ENCODE data around the gene TECTB.

The TECTB gene

GRCh38 chr10:112248584-112249295 lies 34.5 kb upstream of the TECTB start:
- Histone ChIP-seq H3K27ac (ENCODE audit: extremely low read depth, low read depth, low read length) (no peak overlapping the region), H3K9me3 (ENCODE audit: control insufficient read depth, insufficient read depth, low read depth, low read length) (no peaks in the 10 kb centered on the region), H3K4me3 (ENCODE audit: low read depth, low read length) (no peak overlapping the region), H3K36me3 (ENCODE audit: control insufficient read depth in 2 of 2, insufficient read depth in 1 of 2, low read length in 2 of 2) (no peaks in the 10 kb centered on the region), H3K4me1 (ENCODE audit: control insufficient read depth, insufficient read depth, low read length) (no peaks in the 10 kb centered on the region)
- CTCF ChIA-PET, result no interaction called here
- POLR2A ChIA-PET, result no interaction called here
- TF ChIP-seq ZNF132 (tag by site-specific recombination; IDR thresholded peaks at IDR 0.05; ENCODE audit: borderline replicate concordance) (no peak), ZNF785 (tag by site-specific recombination; IDR thresholded peaks at IDR 0.05) (no peak), ZIC2 (tag by site-specific recombination; IDR thresholded peaks at IDR 0.05) (no peak), ZNF639 (tag by site-specific recombination; IDR thresholded peaks at IDR 0.05) (no peak), GFI1B (tag by site-specific recombination; IDR thresholded peaks at IDR 0.05) (no peak), ZNF521 (tag by site-specific recombination; IDR thresholded peaks at IDR 0.05) (no peak)
- TF ChIP-seq, protein P1, sequence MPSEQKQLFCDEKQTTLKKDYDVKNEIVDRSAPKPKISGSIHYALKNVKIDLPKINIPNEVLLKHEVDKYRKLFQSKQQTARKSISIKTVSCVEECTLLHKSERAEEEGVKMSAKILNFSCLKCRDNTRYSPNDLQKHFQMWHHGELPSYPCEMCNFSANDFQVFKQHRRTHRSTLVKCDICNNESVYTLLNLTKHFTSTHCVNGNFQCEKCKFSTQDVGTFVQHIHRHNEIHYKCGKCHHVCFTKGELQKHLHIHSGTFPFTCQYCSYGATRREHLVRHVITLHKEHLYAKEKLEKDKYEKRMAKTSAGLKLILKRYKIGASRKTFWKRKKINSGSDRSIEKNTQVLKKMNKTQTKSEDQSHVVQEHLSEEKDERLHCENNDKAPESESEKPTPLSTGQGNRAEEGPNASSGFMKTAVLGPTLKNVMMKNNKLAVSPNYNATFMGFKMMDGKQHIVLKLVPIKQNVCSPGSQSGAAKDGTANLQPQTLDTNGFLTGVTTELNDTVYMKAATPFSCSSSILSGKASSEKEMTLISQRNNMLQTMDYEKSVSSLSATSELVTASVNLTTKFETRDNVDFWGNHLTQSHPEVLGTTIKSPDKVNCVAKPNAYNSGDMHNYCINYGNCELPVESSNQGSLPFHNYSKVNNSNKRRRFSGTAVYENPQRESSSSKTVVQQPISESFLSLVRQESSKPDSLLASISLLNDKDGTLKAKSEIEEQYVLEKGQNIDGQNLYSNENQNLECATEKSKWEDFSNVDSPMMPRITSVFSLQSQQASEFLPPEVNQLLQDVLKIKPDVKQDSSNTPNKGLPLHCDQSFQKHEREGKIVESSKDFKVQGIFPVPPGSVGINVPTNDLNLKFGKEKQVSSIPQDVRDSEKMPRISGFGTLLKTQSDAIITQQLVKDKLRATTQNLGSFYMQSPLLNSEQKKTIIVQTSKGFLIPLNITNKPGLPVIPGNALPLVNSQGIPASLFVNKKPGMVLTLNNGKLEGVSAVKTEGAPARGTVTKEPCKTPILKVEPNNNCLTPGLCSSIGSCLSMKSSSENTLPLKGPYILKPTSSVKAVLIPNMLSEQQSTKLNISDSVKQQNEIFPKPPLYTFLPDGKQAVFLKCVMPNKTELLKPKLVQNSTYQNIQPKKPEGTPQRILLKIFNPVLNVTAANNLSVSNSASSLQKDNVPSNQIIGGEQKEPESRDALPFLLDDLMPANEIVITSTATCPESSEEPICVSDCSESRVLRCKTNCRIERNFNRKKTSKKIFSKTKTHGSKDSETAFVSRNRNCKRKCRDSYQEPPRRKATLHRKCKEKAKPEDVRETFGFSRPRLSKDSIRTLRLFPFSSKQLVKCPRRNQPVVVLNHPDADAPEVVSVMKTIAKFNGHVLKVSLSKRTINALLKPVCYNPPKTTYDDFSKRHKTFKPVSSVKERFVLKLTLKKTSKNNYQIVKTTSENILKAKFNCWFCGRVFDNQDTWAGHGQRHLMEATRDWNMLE (tag by site-specific recombination; conservative IDR thresholded peaks at IDR 0.05; ENCODE audit: low read depth), result no peak
- TF ChIP-seq, protein P2, sequence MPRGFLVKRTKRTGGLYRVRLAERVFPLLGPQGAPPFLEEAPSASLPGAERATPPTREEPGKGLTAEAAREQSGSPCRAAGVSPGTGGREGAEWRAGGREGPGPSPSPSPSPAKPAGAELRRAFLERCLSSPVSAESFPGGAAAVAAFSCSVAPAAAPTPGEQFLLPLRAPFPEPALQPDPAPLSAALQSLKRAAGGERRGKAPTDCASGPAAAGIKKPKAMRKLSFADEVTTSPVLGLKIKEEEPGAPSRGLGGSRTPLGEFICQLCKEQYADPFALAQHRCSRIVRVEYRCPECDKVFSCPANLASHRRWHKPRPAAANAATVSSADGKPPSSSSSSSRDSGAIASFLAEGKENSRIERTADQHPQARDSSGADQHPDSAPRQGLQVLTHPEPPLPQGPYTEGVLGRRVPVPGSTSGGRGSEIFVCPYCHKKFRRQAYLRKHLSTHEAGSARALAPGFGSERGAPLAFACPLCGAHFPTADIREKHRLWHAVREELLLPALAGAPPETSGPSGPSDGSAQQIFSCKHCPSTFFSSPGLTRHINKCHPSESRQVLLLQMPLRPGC (tag by site-specific recombination; IDR thresholded peaks at IDR 0.05), result no peak

DNA sequence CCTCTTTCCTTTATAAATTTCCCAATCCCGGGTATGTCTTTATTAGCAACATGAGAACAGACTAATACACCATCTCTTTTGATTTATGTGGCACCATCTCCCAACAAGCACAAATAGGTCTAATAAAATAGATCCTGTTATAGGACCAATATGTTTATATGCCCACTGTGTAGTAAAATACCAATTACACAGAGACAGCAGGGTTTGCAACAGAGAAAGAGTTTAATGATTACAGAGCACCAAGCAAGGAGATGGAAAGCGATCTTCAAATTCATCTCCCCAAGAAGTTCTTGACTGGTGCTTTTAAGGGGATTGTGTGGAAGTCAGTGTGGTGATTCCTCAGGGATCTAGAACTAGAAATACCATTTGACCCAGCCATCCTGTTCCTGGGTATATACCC lies 33.5 kb upstream of the TECTB start:
- H3K36me3 ChIP-seq (ENCODE audit: control insufficient read depth in 2 of 2, insufficient read depth in 1 of 2, low read length in 2 of 2), result no peaks in the 10 kb centered on the region
- TF ChIP-seq, protein P3, sequence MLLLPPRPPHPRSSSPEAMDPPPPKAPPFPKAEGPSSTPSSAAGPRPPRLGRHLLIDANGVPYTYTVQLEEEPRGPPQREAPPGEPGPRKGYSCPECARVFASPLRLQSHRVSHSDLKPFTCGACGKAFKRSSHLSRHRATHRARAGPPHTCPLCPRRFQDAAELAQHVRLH (tag by site-specific recombination; IDR thresholded peaks at IDR 0.05), result no peak
- TF ChIP-seq MYNN (tag by site-specific recombination; IDR thresholded peaks at IDR 0.05; ENCODE audit: borderline replicate concordance) (no peak), ZBTB1 (tag by site-specific recombination; IDR thresholded peaks at IDR 0.05) (no peak), ZBTB26 (tag by site-specific recombination; optimal IDR thresholded peaks at IDR 0.05) (no peak), ZNF223 (tag by site-specific recombination; IDR thresholded peaks at IDR 0.05) (no peak), SP2 (tag by site-specific recombination; IDR thresholded peaks at IDR 0.05) (no peak), SETDB1 (IDR thresholded peaks at IDR 0.05; ENCODE audit: insufficient read length, low read length) (peak; percentile 77)
- POLR2A ChIA-PET, result no interaction called here
- CTCF ChIA-PET, result no interaction called here
- no peak overlapping the region for H3K27ac ChIP-seq (ENCODE audit: extremely low read depth, low read depth, low read length)
- no peaks in the 10 kb centered on the region for H3K9me3 ChIP-seq (ENCODE audit: control insufficient read depth, insufficient read depth, low read depth, low read length)
- no peaks in the 10 kb centered on the region for H3K4me1 ChIP-seq (ENCODE audit: control insufficient read depth, insufficient read depth, low read length)
- H3K4me3 ChIP-seq (ENCODE audit: low read depth, low read length), result no peak overlapping the region

Measured in HEK293 (cell line).